Endothelial cell (in vitro differentiated cells): ENCODE results near the gene ANKFN1. TPM values are rescaled to one million over a fixed set of nuclear protein-coding genes. Genes with fewer than 3 reads are reported as not detected.

Experiments
- DNase-seq: peaks from one replicate; pipeline ENCODE4 v3.0.0; 2021; ENCODE audit warnings: low spot score
- H3K27ac Mint-ChIP-seq: one replicate; pipeline ENCODE4 v1.8.0; 2021; ENCODE audit warnings: mixed read lengths, inconsistent platforms; ENCODE audit not compliant: unreplicated experiment
- H3K27me3 Mint-ChIP-seq: one replicate; pipeline ENCODE4 v1.8.0; 2021; ENCODE audit warnings: mild to moderate bottlenecking, moderate library complexity, mixed read lengths, inconsistent platforms; ENCODE audit not compliant: unreplicated experiment
- H3K36me3 Mint-ChIP-seq: one replicate; pipeline ENCODE4 v1.8.0; 2021; ENCODE audit warnings: mild to moderate bottlenecking, low read depth, mixed read lengths, inconsistent platforms; ENCODE audit not compliant: unreplicated experiment
- H3K4me1 Mint-ChIP-seq: one replicate; pipeline ENCODE4 v1.8.0; 2021; ENCODE audit warnings: mild to moderate bottlenecking, mixed read lengths, inconsistent platforms; ENCODE audit not compliant: unreplicated experiment
- H3K4me3 Mint-ChIP-seq: one replicate; pipeline ENCODE4 v1.8.0; 2021; ENCODE audit warnings: mild to moderate bottlenecking, mixed read lengths, inconsistent platforms; ENCODE audit not compliant: unreplicated experiment
- H3K9me3 Mint-ChIP-seq: one replicate; pipeline ENCODE4 v1.8.0; 2021; ENCODE audit warnings: mixed read lengths, inconsistent platforms; ENCODE audit not compliant: unreplicated experiment
- total RNA-seq: library from RNA; stranded (reverse); fragmentation: NEBNext Ultra II Directional; extraction: Animal tissue kit (Norgen Biotek cat#: 25700); gene quantifications from one replicate; pipeline ENCODE4 v1.2.1, GENCODE V29; 2021; ENCODE audit not compliant: unreplicated experiment
- TF ChIP-seq, protein P1 (sequence below): fragments of 200-600 bp; sonication (generic); IDR thresholded peaks from one replicate; pipeline ENCODE4 v1.5.0; 2021; ENCODE audit warnings: antibody characterized with exemption; ENCODE audit not compliant: unreplicated experiment

Gene ANKFN1
- total RNA-seq, 1 donor from 2014 or later = not detected

DNA sequence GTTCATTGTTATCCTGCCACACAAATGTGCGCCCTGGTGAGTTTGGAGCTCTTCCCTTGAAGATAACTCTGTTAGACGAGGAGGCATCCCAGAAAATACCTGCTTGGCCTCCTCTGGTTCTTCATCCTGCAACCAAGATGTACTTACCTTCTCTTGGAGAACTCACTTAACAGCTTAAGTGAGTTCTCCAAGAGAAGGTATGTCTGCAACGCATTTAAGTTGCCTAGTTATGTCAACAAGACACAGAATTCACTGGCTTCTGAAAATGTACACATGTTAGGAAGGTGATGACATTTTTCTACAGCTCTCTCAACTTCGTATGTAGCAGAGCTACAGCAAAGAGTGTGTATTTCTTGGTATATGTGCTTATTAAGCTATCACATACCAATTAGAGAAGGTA, 361.6 kb downstream of the ANKFN1 start:
- Mint-ChIP-seq H3K27ac (no peak overlapping the region), H3K4me1 (no peaks in the 10 kb centered on the region), H3K9me3 (no peaks in the 10 kb centered on the region), H3K27me3 (peaks cover 1% of the 10 kb centered on the region), H3K36me3 (no peaks in the 10 kb centered on the region), H3K4me3 (no peak overlapping the region)
- no peak for DNase-seq
- TF ChIP-seq, protein P1, sequence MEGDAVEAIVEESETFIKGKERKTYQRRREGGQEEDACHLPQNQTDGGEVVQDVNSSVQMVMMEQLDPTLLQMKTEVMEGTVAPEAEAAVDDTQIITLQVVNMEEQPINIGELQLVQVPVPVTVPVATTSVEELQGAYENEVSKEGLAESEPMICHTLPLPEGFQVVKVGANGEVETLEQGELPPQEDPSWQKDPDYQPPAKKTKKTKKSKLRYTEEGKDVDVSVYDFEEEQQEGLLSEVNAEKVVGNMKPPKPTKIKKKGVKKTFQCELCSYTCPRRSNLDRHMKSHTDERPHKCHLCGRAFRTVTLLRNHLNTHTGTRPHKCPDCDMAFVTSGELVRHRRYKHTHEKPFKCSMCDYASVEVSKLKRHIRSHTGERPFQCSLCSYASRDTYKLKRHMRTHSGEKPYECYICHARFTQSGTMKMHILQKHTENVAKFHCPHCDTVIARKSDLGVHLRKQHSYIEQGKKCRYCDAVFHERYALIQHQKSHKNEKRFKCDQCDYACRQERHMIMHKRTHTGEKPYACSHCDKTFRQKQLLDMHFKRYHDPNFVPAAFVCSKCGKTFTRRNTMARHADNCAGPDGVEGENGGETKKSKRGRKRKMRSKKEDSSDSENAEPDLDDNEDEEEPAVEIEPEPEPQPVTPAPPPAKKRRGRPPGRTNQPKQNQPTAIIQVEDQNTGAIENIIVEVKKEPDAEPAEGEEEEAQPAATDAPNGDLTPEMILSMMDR = no peak

DNA sequence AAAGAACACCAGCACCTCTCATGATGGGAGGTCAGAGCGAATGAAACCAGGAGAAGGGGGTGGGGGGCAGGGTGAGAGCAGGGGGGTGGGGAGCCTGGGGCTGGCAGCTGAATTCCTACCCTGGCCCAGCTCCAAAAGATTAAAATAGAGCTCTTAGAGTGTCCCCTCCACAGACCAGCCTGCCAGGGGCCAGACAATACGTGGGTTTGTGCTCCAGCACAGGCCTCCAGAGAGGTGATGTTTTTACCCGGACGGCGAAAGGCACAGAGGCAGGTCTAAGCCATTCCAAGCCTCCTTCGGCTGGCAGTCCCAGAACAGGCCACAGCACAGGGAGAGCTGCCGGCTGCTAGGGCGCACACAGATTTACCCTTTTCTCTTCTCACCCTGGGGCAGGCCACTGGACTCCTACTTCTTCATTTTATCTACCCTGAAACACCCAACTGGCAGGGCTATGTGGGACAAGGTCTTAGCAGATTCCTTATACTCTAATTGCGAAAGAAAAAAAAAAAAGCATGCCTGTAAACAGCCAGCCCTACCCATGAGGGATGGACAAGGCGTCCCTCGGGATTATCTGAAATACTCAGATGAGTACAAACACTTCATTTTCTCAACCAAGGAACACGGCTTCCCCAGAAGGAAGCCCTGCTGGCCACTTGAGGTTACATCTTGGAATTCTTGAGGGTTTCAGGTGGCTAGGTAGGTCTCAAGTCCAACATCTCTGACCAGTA, 368.3 kb downstream of the ANKFN1 start:
- no peak for DNase-seq
- Mint-ChIP-seq H3K36me3 (no peaks in the 10 kb centered on the region), H3K27me3 (peaks cover 2% of the 10 kb centered on the region), H3K9me3 (no peaks in the 10 kb centered on the region), H3K27ac (no peak overlapping the region), H3K4me3 (no peak overlapping the region), H3K4me1 (no peaks in the 10 kb centered on the region)
- TF ChIP-seq, protein P1 = no peak

DNA sequence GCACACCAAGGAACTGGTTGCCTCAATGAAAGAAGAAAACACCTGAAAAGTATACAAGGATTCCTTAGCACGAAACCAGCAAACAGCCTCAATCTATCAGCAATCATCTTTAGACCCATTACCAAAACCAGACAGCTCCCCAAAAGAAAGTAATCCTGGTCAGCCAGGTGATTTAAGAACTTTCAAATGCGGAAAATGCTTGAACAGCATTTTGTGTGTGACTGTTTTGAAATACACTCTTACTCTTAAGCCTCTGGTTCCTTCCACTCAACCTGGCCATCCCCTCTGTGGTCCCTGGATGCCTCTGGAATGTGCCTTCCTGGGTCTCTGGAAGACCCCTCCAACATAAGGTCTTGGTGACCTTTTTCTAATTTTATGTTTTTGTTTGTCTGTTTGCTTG, 369.8 kb downstream of the ANKFN1 start:
- no peak overlapping the region for H3K27ac Mint-ChIP-seq
- H3K4me1 Mint-ChIP-seq = no peaks in the 10 kb centered on the region
- TF ChIP-seq, protein P1 = no peak
- peaks cover 2% of the 10 kb centered on the region for H3K27me3 Mint-ChIP-seq
- no peak overlapping the region for H3K4me3 Mint-ChIP-seq
- no peaks in the 10 kb centered on the region for H3K9me3 Mint-ChIP-seq
- no peaks in the 10 kb centered on the region for H3K36me3 Mint-ChIP-seq
- no peak for DNase-seq

DNA sequence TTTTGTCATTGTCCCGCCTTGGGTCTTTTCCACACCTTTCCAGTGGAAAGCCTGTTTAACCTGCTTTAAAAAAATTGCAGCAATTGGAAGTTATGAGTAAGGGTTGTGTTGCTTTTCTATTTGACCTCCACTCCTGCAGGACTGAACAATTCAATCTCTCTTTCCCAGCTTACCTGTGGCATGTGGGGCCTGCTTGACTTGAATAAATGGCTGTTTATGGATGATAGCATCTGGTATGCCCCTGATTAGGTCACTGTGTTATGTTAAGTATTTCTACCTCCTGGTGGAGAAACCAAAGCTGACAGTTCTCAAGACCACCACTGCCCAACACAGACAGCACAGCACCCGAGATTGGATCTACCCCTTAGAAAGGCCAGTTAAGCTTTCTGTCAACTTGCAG, 375.4 kb downstream of the ANKFN1 start:
- no peaks in the 10 kb centered on the region for H3K4me1 Mint-ChIP-seq
- TF ChIP-seq, protein P1 = no peak
- H3K36me3 Mint-ChIP-seq = no peaks in the 10 kb centered on the region
- no peaks in the 10 kb centered on the region for H3K9me3 Mint-ChIP-seq
- H3K4me3 Mint-ChIP-seq = no peak overlapping the region
- H3K27ac Mint-ChIP-seq = no peak overlapping the region
- H3K27me3 Mint-ChIP-seq = peaks cover 1% of the 10 kb centered on the region
- no peak for DNase-seq

DNA sequence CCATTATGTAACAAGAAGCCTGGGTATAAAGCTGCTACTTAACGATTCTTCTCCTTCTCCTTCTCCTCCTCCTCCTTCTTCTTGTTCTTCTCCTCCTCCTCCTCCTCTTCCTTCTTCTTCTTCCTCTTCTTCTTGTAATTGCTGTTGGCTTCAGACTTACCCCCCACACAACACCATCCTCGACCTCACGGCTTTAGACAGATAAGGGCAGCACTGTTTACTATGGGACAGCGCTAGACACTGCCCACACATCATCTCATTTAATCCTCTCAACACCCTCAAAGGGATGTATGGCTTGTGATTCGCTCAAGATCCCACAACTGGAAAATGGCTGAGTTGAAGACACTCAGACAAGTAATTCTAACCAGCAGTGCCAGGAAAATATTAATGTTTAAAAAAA, 379.7 kb downstream of the ANKFN1 start:
- Mint-ChIP-seq H3K27me3 (peaks cover 2% of the 10 kb centered on the region), H3K4me3 (no peak overlapping the region), H3K36me3 (no peaks in the 10 kb centered on the region), H3K9me3 (no peaks in the 10 kb centered on the region), H3K4me1 (no peaks in the 10 kb centered on the region), H3K27ac (no peak overlapping the region)
- TF ChIP-seq, protein P1 = no peak
- no peak for DNase-seq
